CD14-positive monocyte (primary cell): ENCODE data around the gene FRY. TPM values are rescaled to one million over a fixed set of nuclear protein-coding genes. Genes with fewer than 3 reads are reported as not detected.
A peak's percentile ranks its signal among the peaks of the same experiment; 100 is the strongest.

Source experiments
- DNase-seq, 3 donors: peaks; one replicate each; pipeline ENCODE4 v3.0.0-alpha.2; 2011 to 2022
- H2AFZ ChIP-seq: 2 replicates; pipeline ENCODE4 v1.6.0; 2012; ENCODE audit warnings: mild to moderate bottlenecking, low read depth, low read length, inconsistent platforms; ENCODE audit not compliant: insufficient read depth, poor library complexity, severe bottlenecking
- H3K27ac ChIP-seq, 2 donors: 1 replicate in 1 of 2; 2 replicates in 1 of 2; pipeline ENCODE4 v1.5.1; 2012 to 2013; ENCODE audit warnings: low read length in 2 of 2, control low read depth in 1 of 2, inconsistent platforms in 1 of 2, low read depth in 1 of 2, mild to moderate bottlenecking in 1 of 2
- H3K27me3 ChIP-seq, 2 donors: one replicate each; pipeline versions ENCODE4 v1.6.0 to v1.6.1; 2011 to 2013; ENCODE audit warnings: low read length in 2 of 2; ENCODE audit not compliant: control insufficient read depth in 2 of 2, insufficient read depth in 2 of 2
- H3K36me3 ChIP-seq, 2 donors: replicated peaks in 1 of 2; 1 replicate in 1 of 2; 2 replicates in 1 of 2; pipeline versions ENCODE4 v1.5.1 to v1.6.1; 2012 to 2013; ENCODE audit warnings: low read length in 2 of 2, control low read depth in 1 of 2, inconsistent platforms in 1 of 2, mild to moderate bottlenecking in 1 of 2; ENCODE audit not compliant: insufficient read depth in 2 of 2, control insufficient read depth in 1 of 2
- H3K4me1 ChIP-seq, 2 donors: 1 replicate in 1 of 2; 2 replicates in 1 of 2; pipeline versions ENCODE4 v1.5.1 to v1.6.1; 2012 to 2013; ENCODE audit warnings: low read length in 2 of 2, control low read depth in 1 of 2, inconsistent platforms in 1 of 2, mild to moderate bottlenecking in 1 of 2, moderate library complexity in 1 of 2; ENCODE audit not compliant: insufficient read depth in 2 of 2, control insufficient read depth in 1 of 2
- H3K4me2 ChIP-seq: replicated peaks from 2 replicates; pipeline ENCODE3; 2012; ENCODE audit warnings: low read length, moderate library complexity, mild to moderate bottlenecking; ENCODE audit not compliant: poor library complexity, severe bottlenecking; ENCODE audit errors: extremely low read depth
- H3K4me3 ChIP-seq, 3 experiments: fragments of 200-600 bp in 1 of 3; sonication (generic) in 1 of 3; replicated peaks in 1 of 3; 1 replicate in 2 of 3; 2 replicates in 1 of 3; pipeline ENCODE4 v1.5.1; 2011 to 2013; ENCODE audit warnings: low read length in 3 of 3, mild to moderate bottlenecking in 3 of 3, control low read depth in 2 of 3, low read depth in 2 of 3, inconsistent platforms in 1 of 3, moderate library complexity in 1 of 3
- H3K79me2 ChIP-seq: 2 replicates; pipeline ENCODE4 v1.6.0; 2012; ENCODE audit warnings: mild to moderate bottlenecking, control low read depth, inconsistent platforms, low read length, moderate library complexity; ENCODE audit not compliant: insufficient read depth
- H3K9ac ChIP-seq: 2 replicates; pipeline ENCODE4 v1.6.0; 2017; ENCODE audit warnings: low read length, mild to moderate bottlenecking; ENCODE audit not compliant: insufficient read depth, poor library complexity, severe bottlenecking
- H3K9me3 ChIP-seq, 2 donors: replicated peaks in 1 of 2; 1 replicate in 1 of 2; 2 replicates in 1 of 2; pipeline versions ENCODE4 v1.5.1 to v1.6.1; 2012 to 2013; ENCODE audit warnings: low read length in 2 of 2, control low read depth in 1 of 2; ENCODE audit not compliant: control insufficient read depth in 1 of 2, insufficient read depth in 1 of 2
- H4K20me1 ChIP-seq: 2 replicates; pipeline ENCODE4 v1.6.0; 2012; ENCODE audit warnings: mild to moderate bottlenecking, low read length, control low read depth, moderate library complexity; ENCODE audit not compliant: insufficient read depth
- H3K27ac Mint-ChIP-seq, 7 donors: one replicate each; pipeline ENCODE4 v1.8.0; 2020; ENCODE audit warnings: mild to moderate bottlenecking in 7 of 7, mixed read lengths in 7 of 7, moderate library complexity in 6 of 7, inconsistent platforms in 2 of 7
- H3K27me3 Mint-ChIP-seq, 3 donors: one replicate each; pipeline ENCODE4 v1.8.0; 2021 to 2022; ENCODE audit warnings: low read depth in 3 of 3, mild to moderate bottlenecking in 3 of 3, mixed read lengths in 3 of 3, moderate library complexity in 3 of 3, inconsistent platforms in 1 of 3
- H3K36me3 Mint-ChIP-seq, 2 donors: one replicate each; pipeline ENCODE4 v1.8.0; 2020; ENCODE audit warnings: mixed read lengths in 2 of 2, inconsistent platforms in 1 of 2, mild to moderate bottlenecking in 1 of 2
- H3K4me1 Mint-ChIP-seq: one replicate; pipeline ENCODE4 v1.8.0; 2020; ENCODE audit warnings: mild to moderate bottlenecking, mixed read lengths
- H3K4me3 Mint-ChIP-seq, 2 donors: one replicate each; pipeline ENCODE4 v1.8.0; 2020; ENCODE audit warnings: mild to moderate bottlenecking in 2 of 2, mixed read lengths in 2 of 2, moderate library complexity in 1 of 2
- H3K9me3 Mint-ChIP-seq, 7 donors: one replicate each; pipeline ENCODE4 v1.8.0; 2020 to 2022; ENCODE audit warnings: mixed read lengths in 7 of 7, mild to moderate bottlenecking in 6 of 7, moderate library complexity in 6 of 7, inconsistent platforms in 2 of 7
- WGBS: methylation state at CpG from one replicate; pipeline ENCODE4 v1.1.5; 2013; ENCODE audit warnings: missing lambda C conversion rate; ENCODE audit not compliant: insufficient coverage; 5-methylcytosine and 5-hydroxymethylcytosine counted together
- intact Hi-C, 2 donors: fragments of 100-400 bp; cut with micrococcal nuclease; formaldehyde crosslinking; loops; one replicate each; pipeline versions ENCODE4 v1.15.0 to v1.15.1; 2023
- polyA plus RNA-seq, 3 donors: library from polyadenylated mRNA; depleted of rRNA in 1 of 3; unstranded in 2 of 3; stranded (reverse) in 1 of 3; fragments of 300-500 nt in 2 of 3; fragments of >200 nt in 1 of 3; fragmentation: Illumina TruSeq in 2 of 3; gene quantifications; 1 replicate in 2 of 3; 2 replicates in 1 of 3; pipeline ENCODE4 v1.2.3, GENCODE V29; 2012 to 2021
- TF ChIP-seq, protein P1 (sequence below): fragments of 200-600 bp; IDR thresholded peaks from one replicate; pipeline ENCODE4 v1.8.0; 2022; ENCODE audit warnings: antibody characterized with exemption, mild to moderate bottlenecking

The FRY gene
- polyA plus RNA-seq, 3 donors, result 3.9 to 31.8 (median 5.0) TPM

DNA sequence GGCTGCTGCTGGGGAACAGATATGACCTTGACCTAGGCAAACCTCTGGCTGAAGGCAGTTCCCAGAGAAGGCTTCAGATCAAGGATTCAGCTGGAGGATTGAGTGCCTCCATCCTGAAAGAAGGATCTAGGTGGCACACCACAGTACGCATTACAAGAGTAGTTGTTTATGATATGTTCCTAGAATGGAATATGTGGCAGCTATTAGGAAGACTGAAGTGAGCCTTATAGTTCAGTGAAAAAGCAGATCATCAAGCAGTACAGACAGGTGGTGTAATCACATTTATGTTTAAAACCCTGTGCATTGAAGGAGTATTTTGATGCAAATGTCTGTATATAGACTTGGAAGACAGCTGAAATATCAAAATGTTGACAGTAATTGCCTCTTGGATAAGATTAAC is 167.6 kb downstream of the FRY start:
- H3K4me1 Mint-ChIP-seq, result no peaks in the 10 kb centered on the region
- Histone ChIP-seq H3K36me3 (peaks cover 73 to 99% of the 10 kb centered on the region in 2 donors), H3K4me3 (no peak overlapping the region), H3K27me3 (no peaks in the 10 kb centered on the region), H2AFZ (no peak overlapping the region), H3K79me2 (no peaks in the 10 kb centered on the region), H3K4me1 (no peaks in the 10 kb centered on the region), H3K4me2 (no peak overlapping the region), H3K9ac (no peak overlapping the region), H4K20me1 (no peaks in the 10 kb centered on the region), H3K27ac (no peak overlapping the region), H3K9me3 (no peaks in the 10 kb centered on the region)
- H3K36me3 Mint-ChIP-seq, result peaks cover 78 to 81% of the 10 kb centered on the region in 2 donors
- intact Hi-C loops, result no loop called here
- H3K27ac Mint-ChIP-seq, result peak overlapping the region in 3 of 7 donors; percentile 6 to 22 (median 9)
- TF ChIP-seq, protein P1, sequence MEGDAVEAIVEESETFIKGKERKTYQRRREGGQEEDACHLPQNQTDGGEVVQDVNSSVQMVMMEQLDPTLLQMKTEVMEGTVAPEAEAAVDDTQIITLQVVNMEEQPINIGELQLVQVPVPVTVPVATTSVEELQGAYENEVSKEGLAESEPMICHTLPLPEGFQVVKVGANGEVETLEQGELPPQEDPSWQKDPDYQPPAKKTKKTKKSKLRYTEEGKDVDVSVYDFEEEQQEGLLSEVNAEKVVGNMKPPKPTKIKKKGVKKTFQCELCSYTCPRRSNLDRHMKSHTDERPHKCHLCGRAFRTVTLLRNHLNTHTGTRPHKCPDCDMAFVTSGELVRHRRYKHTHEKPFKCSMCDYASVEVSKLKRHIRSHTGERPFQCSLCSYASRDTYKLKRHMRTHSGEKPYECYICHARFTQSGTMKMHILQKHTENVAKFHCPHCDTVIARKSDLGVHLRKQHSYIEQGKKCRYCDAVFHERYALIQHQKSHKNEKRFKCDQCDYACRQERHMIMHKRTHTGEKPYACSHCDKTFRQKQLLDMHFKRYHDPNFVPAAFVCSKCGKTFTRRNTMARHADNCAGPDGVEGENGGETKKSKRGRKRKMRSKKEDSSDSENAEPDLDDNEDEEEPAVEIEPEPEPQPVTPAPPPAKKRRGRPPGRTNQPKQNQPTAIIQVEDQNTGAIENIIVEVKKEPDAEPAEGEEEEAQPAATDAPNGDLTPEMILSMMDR, result no peak
- H3K9me3 Mint-ChIP-seq, result no peaks in the 10 kb centered on the region
- no peak overlapping the region for H3K4me3 Mint-ChIP-seq
- no peaks in the 10 kb centered on the region for H3K27me3 Mint-ChIP-seq
- no peak for DNase-seq
- 100% methylated on average over 1 of the region's 1 CpG for WGBS

DNA sequence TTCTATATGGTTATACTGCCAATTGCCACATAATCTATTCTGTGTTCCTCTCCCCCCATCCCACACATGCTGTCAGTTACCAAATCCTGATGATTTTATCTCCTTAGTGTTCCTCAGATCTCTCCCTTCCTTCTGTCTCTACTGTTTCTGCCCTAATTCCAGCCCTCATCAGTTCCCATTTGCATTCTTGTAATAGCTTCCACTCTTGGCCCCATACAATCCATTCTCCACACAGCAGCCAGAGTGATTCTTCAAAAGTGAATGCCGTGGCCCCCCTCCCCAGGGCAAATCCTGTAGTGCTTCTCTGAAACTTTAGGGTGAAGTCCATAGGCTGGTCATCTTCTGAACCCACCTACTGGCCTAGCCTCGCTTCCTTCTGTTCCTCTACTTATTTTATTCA is 169.2 kb downstream of the FRY start:
- Histone ChIP-seq H3K4me1 (no peaks in the 10 kb centered on the region), H3K4me2 (no peak overlapping the region), H3K4me3 (no peak overlapping the region), H4K20me1 (no peaks in the 10 kb centered on the region), H3K27me3 (no peaks in the 10 kb centered on the region), H2AFZ (no peak overlapping the region), H3K9ac (no peak overlapping the region), H3K27ac (no peak overlapping the region), H3K9me3 (no peaks in the 10 kb centered on the region), H3K36me3 (peaks cover 77 to 100% of the 10 kb centered on the region in 2 donors), H3K79me2 (no peaks in the 10 kb centered on the region)
- TF ChIP-seq, protein P1, result no peak
- Mint-ChIP-seq H3K4me3 (no peak overlapping the region), H3K27me3 (no peaks in the 10 kb centered on the region), H3K9me3 (no peaks in the 10 kb centered on the region), H3K27ac (peak overlapping the region in 2 of 7 donors; percentile 21 to 55), H3K36me3 (peaks cover 81 to 87% of the 10 kb centered on the region in 2 donors), H3K4me1 (no peaks in the 10 kb centered on the region)
- 80% methylated on average over 1 of the region's 2 CpGs for WGBS
- intact Hi-C loops, result no loop called here
- DNase-seq, result no peak
